ENCODE measurements around the gene GLRX.

- TF ChIP-seq, protein P1, sequence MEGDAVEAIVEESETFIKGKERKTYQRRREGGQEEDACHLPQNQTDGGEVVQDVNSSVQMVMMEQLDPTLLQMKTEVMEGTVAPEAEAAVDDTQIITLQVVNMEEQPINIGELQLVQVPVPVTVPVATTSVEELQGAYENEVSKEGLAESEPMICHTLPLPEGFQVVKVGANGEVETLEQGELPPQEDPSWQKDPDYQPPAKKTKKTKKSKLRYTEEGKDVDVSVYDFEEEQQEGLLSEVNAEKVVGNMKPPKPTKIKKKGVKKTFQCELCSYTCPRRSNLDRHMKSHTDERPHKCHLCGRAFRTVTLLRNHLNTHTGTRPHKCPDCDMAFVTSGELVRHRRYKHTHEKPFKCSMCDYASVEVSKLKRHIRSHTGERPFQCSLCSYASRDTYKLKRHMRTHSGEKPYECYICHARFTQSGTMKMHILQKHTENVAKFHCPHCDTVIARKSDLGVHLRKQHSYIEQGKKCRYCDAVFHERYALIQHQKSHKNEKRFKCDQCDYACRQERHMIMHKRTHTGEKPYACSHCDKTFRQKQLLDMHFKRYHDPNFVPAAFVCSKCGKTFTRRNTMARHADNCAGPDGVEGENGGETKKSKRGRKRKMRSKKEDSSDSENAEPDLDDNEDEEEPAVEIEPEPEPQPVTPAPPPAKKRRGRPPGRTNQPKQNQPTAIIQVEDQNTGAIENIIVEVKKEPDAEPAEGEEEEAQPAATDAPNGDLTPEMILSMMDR (IDR thresholded peaks at IDR 0.05 in 4 of 5, conservative IDR thresholded peaks at IDR 0.05 in 1 of 5), result no peak
- TF ChIP-seq POLR2A (IDR thresholded peaks at IDR 0.05), result no peak
Observed at GRCh38 chr5:95850391-95850894, 27.9 kb upstream of the GLRX start.
